BJ (cell line): ENCODE results near the gene FOXA1. TPM values are rescaled to one million over a fixed set of nuclear protein-coding genes. Genes with fewer than 3 reads are reported as not detected.

Source experiments
- CTCF ChIA-PET: fragments of 350-600 bp; formaldehyde crosslinking; extraction: SDS; loops from one replicate; lab custom pipeline; 2021; ENCODE audit warnings: antibody characterized with exemption, inconsistent platforms; lab: Yijun Ruan, JAX
- POLR2A ChIA-PET: fragments of 300-600 bp; sonication (Branson Sonifier 250); formaldehyde crosslinking; extraction: SDS; loops from one replicate; lab custom pipeline; 2021; ENCODE audit warnings: antibody characterized with exemption; lab: Charles Lee
- DNase-seq: peaks from one replicate; pipeline ENCODE4 v3.0.0-alpha.2; 2011; ENCODE audit warnings: low read depth
- H3K27me3 ChIP-seq: 2 replicates; pipeline ENCODE4 v1.6.0; 2011; ENCODE audit warnings: low read length; ENCODE audit not compliant: control insufficient read depth, insufficient read depth
- H3K36me3 ChIP-seq: 2 replicates; pipeline ENCODE4 v1.5.1; 2011; ENCODE audit warnings: low read length; ENCODE audit not compliant: control insufficient read depth, insufficient read depth
- H3K4me3 ChIP-seq: 2 replicates; pipeline ENCODE4 v1.5.1; 2011; ENCODE audit warnings: low read depth, mild to moderate bottlenecking, control low read depth, low read length
- polyA plus RNA-seq: library from polyadenylated mRNA; depleted of rRNA; stranded (reverse); fragments of >200 nt; gene quantifications from 2 replicates; pipeline ENCODE4 v1.2.3, GENCODE V29; 2011
- TF ChIP-seq, protein P1 (sequence below): IDR thresholded peaks from 2 replicates; pipeline ENCODE4 v1.5.1; 2011; ENCODE audit warnings: low read depth, mild to moderate bottlenecking, control low read depth, inconsistent platforms, low read length, moderate library complexity; ENCODE audit not compliant: insufficient read depth

Gene FOXA1
- polyA plus RNA-seq, 1 experiment = 0.10 TPM

DNA sequence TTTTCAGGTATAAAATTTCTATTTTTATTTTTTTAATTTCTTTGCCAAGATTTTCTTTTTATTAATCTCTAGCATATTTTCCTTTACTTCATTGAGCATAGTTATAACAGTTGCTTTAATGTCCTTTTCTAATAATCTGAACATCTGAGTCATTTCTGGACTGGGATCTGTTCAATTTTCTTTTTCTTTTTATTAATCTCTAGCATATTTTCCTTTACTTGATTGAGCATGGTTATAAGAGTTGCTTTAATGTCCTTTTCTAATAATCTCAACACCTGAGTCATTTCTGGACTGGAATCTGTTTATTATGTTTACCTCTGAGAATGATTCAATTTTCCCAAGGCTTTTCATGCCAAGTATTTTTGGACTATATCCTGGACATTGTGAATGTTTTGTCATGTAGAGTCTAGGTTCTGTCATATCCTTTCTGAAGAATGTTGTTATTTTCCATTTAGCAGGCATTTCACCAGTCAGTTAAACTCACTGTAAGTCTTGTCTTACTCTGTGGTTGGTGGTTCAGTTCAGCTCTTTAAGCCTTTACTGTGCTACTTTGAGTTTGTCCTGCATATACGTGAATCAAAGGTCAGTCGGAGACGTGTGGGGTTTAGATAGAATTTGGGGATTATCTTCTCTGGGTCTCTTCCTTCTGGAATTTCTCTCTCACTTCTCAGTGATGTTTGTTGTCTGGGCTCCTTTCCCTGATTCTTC is 20.7 kb upstream of the FOXA1 start:
- Histone ChIP-seq H3K27me3 (peaks cover 12% of the 10 kb centered on the region), H3K36me3 (no peaks in the 10 kb centered on the region), H3K4me3 (no peak overlapping the region)
- POLR2A ChIA-PET = no interaction called here
- TF ChIP-seq, protein P1, sequence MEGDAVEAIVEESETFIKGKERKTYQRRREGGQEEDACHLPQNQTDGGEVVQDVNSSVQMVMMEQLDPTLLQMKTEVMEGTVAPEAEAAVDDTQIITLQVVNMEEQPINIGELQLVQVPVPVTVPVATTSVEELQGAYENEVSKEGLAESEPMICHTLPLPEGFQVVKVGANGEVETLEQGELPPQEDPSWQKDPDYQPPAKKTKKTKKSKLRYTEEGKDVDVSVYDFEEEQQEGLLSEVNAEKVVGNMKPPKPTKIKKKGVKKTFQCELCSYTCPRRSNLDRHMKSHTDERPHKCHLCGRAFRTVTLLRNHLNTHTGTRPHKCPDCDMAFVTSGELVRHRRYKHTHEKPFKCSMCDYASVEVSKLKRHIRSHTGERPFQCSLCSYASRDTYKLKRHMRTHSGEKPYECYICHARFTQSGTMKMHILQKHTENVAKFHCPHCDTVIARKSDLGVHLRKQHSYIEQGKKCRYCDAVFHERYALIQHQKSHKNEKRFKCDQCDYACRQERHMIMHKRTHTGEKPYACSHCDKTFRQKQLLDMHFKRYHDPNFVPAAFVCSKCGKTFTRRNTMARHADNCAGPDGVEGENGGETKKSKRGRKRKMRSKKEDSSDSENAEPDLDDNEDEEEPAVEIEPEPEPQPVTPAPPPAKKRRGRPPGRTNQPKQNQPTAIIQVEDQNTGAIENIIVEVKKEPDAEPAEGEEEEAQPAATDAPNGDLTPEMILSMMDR = no peak
- CTCF ChIA-PET = no interaction called here
- no peak for DNase-seq

DNA sequence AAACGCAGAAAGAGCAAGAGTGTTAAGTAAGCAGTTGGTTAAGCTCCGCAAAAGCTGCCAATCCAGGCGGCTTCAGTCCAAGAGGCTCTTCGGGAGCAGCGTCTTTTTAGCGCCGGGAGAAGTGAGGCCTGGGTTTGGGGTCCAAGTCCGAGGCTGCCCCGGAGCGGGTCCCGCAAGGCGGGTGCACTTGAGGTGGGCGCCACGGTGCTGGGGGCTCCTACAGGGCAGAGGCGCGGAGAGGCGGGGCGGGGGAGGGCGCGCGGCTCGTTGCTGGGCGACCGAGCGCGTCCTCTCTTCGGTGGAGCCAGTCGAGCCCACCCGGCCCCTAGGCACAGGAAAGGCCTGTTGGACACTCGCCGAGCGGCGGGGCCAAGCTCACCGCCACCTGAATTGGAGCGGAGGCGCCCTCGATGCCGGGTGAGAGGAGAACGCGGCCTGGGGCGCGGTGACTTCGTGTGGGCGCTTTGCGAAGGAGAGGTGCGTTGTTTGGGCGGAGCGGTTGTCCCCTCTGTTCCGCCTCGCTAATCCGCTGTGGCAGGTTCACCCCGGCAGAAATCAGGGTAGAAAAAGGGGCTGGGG is 16.0 kb upstream of the FOXA1 start:
- TF ChIP-seq, protein P1 = no peak
- POLR2A ChIA-PET = no interaction called here
- Histone ChIP-seq H3K4me3 (no peak overlapping the region; the same call in 1 of the 2 replicates), H3K27me3 (peaks cover 29% of the 10 kb centered on the region), H3K36me3 (no peaks in the 10 kb centered on the region)
- CTCF ChIA-PET = interaction anchor here (1.2 to 2.7 kb wide), 3 partner anchors 14 to 18 kb away, joined by 3 to 8 read pairs (median 4); partner anchors contain the start of gene FOXA1
- DNase-seq = no peak

DNA sequence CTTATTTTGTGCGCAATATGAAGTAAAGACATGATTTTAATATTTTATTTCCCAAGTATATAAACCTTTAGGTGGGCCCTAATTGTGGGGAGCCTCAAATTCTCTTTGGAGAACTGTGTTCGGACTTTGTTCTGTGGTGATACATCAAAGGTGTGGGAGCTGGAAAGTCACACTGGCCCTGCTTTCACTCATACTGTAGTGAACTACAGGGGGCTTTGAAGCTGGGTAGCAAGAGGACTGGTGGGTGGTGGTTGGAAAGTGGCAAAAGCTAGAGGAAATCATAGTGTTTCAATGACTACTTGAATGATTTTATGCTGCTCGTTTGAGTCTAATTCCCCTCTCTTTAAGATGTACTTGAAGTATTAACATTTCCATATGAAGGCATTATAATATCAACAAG is 13.6 kb upstream of the FOXA1 start:
- CTCF ChIA-PET = interaction anchor here (0.6 to 2.7 kb wide), 3 partner anchors 11 to 1074 kb away, joined by 3 to 8 read pairs (median 5); no protein-coding TSS in a partner anchor
- DNase-seq = no peak
- Histone ChIP-seq H3K4me3 (no peak overlapping the region), H3K36me3 (no peaks in the 10 kb centered on the region), H3K27me3 (peaks cover 41% of the 10 kb centered on the region)
- POLR2A ChIA-PET = no interaction called here
- TF ChIP-seq, protein P1 = no peak

DNA sequence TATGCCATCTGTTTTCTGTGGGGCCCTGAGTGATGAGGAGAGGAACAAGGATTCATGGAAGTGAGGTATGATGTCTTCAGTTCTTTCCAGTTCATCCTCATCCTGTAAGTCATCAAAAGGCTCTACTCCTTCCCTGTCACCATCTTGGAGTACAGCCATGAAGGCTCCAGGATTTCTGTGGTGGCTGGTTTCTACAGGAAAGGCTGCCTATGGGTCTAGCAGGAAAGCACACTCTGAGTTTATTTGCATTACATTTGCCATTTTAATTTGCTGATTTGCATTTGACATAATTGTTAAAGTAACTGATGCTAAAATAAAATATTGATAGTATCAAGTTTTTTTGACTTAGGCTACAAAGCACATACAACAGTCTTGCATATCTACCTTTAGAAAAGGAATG is 11.6 kb upstream of the FOXA1 start:
- TF ChIP-seq, protein P1 = no peak
- Histone ChIP-seq H3K27me3 (peaks cover 56% of the 10 kb centered on the region), H3K36me3 (no peaks in the 10 kb centered on the region), H3K4me3 (no peak overlapping the region)
- ChIA-PET POLR2A (no interaction called here), CTCF (interaction anchor here (1.3 kb wide), 1 partner anchor 12 kb away, joined by 3 read pairs; the partner anchor contains the start of gene FOXA1)
- no peak for DNase-seq

DNA sequence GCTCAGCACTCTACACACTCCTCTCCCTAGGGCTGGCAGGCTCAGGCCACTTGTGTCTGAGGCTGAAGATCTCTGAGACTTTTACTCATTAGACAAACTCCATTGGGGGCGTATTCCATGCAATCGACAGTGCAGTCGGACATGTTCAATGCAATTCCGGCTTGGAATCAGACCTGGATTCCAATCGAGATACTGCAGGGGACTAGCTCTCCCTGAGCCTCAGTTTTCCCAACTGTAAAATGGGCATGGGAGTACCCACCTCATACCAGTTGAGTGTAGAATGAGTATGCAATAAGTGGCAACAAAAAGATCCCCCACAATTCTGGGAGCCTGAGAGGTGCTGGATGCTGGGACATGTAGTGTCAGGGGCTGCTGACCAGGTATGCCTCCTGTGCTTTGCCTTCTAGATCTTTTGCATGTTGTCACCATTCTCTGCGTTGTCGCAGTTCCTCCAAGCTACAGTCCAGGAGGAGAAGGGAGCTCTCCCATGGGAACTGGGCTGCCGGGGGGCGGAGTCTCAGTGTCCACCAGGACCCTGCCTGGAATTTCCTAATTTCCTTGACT is 8.7 kb upstream of the FOXA1 start:
- POLR2A ChIA-PET = no interaction called here
- Histone ChIP-seq H3K36me3 (no peaks in the 10 kb centered on the region), H3K4me3 (no peak overlapping the region), H3K27me3 (peaks cover 62% of the 10 kb centered on the region)
- CTCF ChIA-PET = no interaction called here
- TF ChIP-seq, protein P1 = no peak
- no peak for DNase-seq
